HG03025 (cell line): ENCODE measurements around the gene F2R.
"Not testable (repeated sequence)": the region's sequence is repeated elsewhere in the genome, so short reads cannot be mapped to it uniquely, and the experiment has no call there.

Experiments
- ATAC-seq: cut with Tn5 transposase; IDR thresholded peaks from one replicate; pipeline ENCODE4 v1.9.1; 2021; ENCODE audit warnings: mild to moderate bottlenecking, moderate library complexity; ENCODE audit not compliant: unreplicated experiment, low FRiP score

F2R gene

DNA sequence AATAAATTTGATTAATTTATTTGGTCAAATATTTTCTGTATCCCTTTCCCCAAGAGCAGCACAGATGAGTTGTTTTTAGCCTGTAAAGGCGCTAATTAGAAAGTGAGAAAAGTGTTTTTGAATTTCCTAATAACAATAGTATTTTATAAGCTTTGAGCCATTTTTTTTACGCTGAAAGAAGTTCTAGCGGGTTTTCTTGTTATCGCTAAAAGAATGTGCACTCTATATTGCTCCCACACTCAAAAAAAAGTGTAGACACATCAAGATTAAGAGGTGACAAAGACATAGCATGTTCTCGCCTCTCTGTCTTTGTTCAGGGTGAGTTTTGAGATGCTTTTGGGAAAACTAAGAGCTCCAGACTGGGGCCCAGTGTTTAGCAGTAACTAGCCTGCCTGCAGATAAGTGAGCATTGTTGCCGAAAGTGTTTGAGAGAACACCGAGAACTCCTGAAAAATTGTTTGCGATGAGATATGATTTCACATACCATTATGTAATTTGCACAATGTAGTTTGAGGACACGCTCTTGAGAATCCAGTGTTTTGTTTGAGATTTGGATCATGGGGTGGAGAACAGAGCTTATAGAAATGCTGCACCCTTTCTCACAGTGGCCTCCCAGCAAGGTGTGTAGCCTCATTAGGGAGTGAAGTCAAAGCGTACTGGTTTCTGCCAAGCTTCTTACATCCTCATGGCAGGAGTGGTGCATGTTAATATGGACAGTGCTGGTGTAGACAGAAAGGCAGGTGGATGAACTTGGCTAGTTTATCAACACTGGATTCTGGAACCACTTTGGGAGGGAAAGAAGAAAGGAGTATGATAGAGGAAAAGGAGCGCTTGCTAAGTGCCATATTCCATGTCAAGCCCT is 1.5 kb downstream of the F2R start:
- ATAC-seq: no peak

DNA sequence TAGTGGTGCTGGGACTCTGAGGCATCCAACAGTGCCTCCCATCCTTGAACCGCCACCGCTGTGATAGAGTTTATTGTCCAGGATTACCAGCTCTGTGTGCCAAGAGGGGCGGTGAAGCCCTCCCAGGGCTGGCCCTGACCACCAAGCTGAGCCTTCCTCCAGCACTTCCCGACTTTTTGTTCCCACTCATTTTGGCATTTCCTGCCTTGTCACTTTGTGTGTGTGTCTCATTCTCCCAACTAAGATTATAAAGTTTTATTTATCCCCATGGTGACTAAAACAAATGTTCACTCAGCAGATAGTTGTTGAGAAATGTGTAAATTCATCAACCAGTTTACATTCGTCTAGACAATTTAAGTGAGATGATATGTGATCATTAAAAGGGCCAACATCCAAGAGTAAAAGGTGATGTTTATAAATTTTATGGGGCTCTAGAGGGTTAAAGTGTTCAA is 2.5 kb downstream of the F2R start:
- ATAC-seq: no peak

DNA sequence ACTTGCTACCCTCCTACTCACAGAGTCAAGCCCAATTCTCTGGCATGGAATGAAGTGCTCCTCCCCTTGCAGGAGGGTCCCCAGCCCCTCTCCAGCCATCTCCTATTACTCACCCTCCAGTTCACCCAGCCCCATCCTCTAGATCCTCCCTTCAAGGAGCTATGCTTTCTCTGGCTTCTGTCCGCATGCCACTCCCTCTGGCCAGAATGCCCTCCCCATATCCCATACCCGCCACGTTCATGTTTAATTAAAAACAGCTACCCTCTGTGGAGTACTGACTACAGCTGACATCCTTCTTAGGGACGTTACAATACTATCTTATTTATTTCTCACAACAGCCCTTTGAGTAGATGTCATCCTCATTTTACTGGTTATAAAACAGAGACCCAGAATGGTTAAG is 3.0 kb downstream of the F2R start:
- ATAC-seq: no peak

DNA sequence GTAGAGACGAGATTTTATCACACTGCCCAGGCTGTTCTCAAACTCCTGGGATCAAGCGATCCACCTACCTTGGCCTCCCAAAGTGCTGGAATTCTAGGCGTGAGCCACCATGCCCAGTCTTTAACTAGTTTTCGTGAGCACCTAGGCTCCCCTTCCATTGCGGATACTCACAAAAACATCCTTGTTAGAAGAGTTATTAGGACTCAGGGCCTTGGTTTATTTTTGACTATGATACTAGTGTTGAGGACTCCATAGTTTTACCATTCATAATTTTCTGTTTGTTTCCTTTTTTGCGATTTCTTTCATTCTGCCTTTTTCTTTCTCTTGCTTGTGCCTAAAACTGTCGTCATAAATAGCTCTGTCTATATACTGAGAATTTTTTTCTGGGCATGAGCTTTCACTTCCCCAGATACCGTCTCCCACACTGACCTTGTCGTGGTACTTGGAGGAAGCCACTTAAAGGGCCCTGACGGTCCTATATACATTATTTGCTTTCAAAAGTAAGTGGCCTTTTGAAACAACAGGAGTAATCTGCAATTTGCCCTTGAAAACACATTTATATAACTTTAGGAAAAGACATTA is 5.2 kb downstream of the F2R start:
- peak; percentile 96 for ATAC-seq

DNA sequence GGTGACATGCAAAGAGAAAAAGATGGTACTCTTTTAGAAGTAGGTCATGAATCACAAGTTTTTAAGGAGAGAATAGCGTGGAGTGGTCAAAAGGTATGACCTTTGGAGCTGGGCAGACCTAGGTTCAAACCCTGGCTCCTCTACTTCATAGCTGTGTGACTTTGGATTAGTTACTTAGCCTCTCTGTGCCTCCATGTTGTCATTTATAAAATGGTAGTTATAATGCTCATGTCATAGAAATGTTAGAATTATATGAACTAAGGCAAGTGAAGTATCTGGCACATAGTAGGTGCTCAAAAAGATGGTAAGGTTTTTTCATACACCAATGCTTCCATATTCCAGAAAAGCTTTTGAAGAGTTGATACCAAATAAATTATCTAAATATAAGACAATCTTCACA is 7.3 kb downstream of the F2R start:
- ATAC-seq: no peak

DNA sequence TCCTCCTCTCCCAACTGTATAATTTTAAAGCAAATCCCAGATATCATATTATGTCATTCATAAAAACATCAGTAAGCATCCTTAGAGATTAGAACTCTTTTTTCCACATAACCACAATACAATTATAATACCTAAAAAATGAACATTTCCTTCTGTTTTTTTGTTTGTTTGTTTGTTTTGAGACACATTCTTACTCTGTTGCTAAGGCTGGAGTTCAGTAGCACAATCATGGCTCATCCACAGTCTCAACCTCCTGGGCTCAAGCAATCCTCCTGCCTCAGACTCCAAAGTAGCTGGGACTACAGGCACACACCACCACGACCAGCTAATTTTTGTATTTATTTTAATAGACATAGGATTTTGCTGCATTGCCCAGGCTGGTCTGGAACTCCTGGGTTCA is 8.0 kb downstream of the F2R start:
- ATAC-seq: no peak

DNA sequence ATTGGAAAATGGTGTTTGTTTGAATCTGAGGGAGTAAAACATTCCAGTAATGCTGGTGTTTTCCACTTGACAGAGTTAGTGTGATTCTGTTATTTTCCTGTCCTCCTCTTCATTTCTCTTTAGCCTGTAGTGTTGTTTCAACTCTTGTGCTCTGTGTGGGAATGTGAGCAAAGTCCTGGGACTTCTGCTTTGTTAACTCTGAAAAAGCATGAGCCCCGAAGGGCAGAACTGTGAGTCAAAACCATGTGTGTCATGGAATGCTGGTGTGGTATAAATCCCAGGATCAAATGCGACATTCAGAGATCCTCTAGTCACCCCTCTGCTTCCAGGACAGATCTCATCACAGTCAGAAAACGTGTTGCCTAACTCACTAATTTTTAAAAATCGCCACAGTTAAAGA is 8.9 kb downstream of the F2R start:
- no peak for ATAC-seq

DNA sequence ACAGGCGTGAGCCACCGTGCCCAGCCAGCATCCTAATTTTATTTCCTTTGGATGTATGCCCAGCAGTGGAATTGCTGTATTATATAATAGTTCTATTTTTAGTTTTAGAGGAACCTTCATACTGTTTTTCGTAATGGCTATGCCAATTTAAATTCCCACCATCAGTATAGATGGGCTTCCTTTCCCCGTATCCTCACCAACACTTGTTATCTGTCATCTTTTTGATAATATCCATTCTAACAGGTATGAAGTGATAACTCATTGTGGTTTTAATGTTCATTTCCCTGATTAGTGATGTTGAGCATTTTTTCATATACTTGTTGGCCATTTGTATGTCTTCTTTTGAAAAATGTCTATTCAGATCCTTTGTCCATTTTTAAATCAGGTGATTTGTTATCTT is 13.0 kb downstream of the F2R start:
- ATAC-seq: no peak

DNA sequence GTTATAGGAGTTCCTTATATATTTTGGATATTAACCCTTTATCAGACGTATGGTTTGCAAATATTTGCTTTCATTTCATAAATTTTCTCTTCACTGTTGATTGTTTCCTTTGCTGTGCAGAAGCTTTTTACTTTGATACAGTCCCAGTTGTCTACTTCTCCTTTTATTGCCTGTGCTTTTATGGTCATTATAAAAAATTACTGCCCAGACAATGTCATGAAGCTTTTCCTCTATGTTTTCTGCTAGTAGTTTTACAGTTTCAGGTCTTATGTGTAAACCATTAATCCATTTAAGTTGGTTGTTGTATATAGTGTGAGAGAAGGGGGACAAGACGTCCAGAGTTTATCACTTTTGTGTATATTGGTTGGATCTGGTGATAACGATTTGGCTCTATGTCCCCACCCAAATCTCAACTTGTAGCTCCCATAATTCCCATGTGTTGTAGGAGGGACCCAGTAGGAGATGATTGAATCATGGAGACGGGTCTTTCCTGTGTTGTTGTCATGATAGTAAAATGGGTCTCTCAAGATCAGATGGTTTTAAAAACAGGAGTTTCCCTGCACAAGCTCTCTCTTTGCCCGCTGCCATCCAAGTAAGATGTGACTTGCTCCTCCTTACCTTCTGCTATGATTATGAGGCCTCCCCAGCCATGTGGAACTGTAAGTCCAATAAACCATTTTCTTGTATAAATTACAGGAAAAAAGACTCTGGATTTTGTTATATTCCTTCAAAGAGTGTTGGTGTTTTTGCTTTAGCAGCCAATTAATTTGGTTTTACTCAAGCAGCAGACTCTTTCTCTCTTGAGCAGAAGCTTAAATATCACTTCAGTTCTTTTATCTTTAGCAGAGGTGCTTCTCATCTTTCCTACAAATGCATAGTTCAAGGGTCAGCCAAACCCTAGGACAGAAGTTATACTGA is 13.7 kb downstream of the F2R start:
- ATAC-seq: no peak

DNA sequence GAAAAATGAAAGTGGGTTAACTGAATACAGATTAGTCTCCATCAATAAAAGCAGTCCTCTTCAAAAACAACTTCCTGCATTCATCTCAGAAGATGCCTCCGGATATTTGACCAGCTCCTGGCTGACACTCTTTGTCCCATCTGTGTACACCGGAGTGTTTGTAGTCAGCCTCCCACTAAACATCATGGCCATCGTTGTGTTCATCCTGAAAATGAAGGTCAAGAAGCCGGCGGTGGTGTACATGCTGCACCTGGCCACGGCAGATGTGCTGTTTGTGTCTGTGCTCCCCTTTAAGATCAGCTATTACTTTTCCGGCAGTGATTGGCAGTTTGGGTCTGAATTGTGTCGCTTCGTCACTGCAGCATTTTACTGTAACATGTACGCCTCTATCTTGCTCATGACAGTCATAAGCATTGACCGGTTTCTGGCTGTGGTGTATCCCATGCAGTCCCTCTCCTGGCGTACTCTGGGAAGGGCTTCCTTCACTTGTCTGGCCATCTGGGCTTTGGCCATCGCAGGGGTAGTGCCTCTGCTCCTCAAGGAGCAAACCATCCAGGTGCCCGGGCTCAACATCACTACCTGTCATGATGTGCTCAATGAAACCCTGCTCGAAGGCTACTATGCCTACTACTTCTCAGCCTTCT is 16.6 kb downstream of the F2R start:
- no peak for ATAC-seq

DNA sequence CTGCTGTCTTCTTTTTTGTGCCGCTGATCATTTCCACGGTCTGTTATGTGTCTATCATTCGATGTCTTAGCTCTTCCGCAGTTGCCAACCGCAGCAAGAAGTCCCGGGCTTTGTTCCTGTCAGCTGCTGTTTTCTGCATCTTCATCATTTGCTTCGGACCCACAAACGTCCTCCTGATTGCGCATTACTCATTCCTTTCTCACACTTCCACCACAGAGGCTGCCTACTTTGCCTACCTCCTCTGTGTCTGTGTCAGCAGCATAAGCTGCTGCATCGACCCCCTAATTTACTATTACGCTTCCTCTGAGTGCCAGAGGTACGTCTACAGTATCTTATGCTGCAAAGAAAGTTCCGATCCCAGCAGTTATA is 17.1 kb downstream of the F2R start:
- no peak for ATAC-seq

DNA sequence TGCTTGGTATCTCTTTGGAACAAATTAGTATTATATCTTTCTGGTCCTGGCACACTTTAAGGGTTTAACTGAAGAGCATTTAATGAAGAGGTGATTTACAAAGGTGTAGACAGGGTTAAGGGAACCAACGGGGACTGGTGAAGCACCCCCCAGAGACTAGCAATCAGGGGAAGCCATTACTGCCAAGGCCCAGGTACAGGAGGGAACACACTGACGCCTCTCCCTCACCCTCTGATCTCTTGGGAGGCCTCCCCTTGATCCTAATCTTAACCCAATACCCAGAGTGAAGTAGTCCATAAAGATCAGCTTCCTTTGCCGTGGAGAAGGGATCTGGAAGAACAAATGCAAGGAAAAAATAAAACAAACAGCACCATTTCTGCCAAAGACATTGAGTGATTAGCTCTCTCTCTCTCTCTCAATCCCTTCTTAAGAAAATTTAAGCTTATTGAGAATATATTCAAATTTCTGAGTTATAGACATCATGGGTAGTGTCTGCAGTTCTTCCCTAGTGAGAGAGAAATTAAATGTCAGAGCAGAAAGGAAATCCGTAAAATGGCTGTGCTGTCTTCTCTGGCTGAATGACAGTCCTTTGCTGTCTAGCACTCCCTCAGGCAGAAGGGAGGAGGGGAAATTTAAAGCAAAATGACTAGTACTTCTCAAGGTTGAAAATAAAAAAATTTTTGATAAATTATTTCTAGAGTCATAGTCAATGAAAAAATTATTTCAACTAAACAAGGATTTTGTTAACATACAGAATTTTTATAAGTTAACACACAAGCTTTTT is 20.0 kb downstream of the F2R start:
- no peak for ATAC-seq

DNA sequence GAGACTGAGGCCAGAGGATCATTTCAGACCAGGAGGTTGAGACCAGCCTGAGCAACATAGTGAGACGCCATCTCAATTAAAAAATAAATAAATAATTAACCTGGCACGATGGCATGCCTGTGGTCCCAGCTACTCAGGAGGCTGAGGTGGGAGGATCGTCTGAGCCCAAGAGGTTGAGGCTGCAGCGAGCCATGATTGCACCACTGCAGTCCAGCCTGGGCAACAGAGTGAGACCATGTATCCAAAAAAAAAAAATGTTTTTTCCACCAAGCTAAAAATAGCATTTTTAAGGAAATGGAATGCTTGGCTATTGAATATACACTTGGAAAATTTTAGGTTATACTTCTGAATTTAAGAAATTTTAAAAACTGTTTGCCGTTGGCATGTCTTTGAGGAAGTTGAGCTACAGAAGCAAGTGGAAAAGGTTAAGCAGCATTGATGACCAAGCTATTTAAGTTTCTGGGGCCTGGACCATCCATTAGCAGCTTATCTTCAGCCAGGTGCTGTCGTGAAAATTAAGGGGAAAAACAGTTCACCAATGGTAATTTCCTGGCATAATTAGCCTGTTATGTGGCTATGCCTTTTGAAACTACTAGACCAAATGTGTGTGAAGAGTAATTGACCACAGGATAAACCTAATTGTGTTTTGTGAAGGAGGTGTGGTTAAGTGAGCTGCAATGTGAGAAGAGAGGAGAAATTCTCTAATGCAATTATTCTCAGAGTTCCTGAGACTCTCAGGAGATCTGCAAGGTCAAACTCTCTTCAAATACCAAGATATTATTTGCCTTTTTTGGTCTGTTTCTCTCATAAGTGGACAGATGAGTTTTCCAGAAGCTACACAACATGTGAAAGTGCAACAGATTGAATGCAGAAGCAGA is 21.0 kb downstream of the F2R start:
- no peak for ATAC-seq

DNA sequence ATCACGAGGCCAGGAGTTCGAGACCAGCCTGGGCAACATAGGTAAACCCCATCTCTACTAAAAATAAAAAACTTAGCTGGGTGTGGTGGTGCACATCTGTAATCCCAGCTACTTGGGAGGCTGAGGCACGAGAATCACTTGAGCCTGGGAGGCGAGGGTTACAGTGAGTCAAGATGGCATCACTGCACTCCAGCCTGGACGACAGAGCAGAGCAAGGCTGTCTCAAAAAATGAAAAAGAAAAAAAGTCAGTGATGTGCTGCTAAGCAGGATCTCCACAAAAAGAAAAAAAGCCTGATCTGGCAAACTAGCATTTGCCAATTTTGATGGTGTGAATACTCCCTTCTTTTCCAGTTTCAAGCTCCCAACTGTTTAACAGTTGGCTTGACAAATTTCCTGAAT is 21.9 kb downstream of the F2R start:
- ATAC-seq: no peak

DNA sequence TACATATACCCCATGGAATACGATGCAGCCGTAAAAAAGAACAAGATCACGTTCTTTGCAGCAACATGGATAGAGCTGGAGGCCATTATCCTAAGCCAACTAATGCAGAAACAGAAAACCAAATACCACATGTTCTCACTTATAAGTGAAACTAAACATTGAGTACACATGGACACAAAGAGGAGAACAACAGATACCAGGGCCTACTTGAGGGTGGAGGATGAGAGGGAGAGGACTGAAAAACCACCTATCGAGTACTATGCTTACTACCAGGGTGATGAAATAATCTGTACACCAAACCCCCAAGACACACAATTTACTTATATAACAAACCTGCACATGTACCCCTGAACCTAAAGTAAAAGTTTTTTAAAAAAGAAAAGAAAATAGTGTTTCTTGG is 25.6 kb downstream of the F2R start:
- not testable (repeated sequence) for ATAC-seq

DNA sequence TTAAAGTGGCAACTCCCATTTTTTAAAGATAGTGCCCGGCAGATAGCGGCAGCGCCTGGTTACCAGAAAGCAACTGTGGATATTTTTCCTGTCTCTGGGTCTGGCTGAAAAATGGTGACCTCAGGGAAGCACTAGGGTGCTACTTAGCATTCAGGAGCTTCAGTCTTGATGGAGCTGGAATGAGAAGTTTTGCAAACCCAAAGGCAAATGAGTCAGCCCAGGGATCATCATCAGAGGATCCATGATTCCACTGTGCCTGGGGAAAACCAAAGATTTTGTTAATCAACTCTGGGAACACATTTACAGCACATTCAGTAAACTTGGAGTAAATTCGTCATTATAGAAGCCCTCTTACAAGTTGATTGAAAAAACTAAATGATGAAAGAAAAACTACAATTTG is 26.7 kb downstream of the F2R start:
- ATAC-seq: no peak

DNA sequence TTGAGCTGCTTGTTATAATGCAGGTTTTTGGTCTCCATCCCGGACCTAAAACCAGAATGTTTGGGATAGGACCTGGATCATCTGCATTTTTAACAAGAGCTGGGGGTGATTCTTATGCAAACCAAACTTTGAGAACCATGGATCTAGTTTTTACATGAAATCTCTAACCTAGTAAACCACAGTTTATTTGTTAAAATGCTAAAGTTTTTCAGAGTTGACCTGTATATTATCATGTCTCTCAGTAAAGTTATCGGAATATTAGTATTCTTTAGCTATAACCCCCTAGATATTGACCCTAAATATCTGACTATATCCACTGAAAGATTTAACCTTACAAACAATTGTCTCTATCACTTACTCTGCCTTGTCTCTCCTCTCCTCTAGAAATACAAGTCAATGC is 28.7 kb downstream of the F2R start:
- ATAC-seq: no peak

DNA sequence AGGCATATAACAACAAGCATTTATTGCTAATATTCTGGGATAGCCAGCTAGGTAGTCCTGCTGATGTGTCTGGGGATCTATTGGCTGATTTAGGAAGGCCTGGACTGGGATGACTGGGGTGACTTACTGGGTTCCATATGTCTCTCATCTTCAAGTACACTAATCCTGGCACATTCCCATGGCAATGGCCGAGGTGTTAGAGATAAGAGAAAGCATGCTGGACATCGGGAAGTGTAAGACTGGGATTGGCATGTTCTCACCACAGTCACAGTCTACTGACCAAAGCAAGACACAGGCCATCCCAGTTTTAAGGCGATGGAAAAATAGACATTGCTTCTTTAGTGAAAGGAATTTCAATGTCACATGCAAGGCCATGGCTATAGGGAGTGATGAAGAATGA is 29.7 kb downstream of the F2R start:
- no peak for ATAC-seq

DNA sequence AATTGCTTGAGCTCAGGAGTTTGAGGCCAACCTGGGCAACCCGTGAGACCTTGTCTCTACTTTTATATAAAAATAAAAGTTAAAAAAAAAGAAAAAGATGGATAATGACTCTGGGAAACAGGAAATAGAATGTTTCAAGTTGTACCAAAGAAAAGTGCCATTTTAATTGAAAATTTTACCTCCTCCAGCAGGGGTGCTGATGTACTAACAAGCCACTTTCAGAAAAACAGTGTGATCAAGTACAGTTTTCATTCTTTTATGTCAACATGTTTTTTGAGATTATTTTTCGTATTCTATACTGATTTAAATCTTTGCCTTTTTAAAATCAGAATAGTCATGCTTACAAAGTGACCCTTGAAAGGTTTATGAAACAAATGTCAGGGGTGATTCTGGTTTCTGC is 30.8 kb downstream of the F2R start:
- no peak for ATAC-seq
